ENCODE results near the gene TUBGCP6.

The TUBGCP6 gene

DNA sequence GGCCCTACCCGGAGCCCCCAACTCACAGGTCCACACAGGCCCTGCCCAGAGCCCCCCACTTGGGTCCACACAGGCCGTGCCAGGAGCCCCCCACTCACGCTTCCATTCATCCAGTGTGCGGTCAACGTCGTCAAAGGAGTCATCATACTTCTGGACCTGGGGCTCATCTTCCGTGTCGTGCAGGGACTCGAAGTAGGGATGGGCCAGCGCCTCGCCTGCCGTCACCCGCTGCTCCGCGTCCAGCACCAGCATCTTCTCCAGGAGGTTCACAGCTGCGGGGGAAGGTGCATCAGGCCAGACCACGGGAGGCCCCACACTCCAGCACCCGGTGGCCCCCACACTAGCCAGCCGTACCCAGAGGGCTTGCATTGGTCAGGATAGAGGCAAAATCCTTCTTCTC lies 10.3 kb upstream of the TUBGCP6 start:
- no peak overlapping the region for H3K4me3 ChIP-seq (ENCODE audit: low read depth, low read length)
- no peak for DNase-seq (ENCODE audit: low read depth)
- TF ChIP-seq POLR2A (IDR thresholded peaks at IDR 0.05; ENCODE audit: extremely low read depth, insufficient read length) (no peak), MYC (IDR thresholded peaks at IDR 0.05; ENCODE audit: low read depth, low read length) (no peak)
- TF ChIP-seq, protein P1, sequence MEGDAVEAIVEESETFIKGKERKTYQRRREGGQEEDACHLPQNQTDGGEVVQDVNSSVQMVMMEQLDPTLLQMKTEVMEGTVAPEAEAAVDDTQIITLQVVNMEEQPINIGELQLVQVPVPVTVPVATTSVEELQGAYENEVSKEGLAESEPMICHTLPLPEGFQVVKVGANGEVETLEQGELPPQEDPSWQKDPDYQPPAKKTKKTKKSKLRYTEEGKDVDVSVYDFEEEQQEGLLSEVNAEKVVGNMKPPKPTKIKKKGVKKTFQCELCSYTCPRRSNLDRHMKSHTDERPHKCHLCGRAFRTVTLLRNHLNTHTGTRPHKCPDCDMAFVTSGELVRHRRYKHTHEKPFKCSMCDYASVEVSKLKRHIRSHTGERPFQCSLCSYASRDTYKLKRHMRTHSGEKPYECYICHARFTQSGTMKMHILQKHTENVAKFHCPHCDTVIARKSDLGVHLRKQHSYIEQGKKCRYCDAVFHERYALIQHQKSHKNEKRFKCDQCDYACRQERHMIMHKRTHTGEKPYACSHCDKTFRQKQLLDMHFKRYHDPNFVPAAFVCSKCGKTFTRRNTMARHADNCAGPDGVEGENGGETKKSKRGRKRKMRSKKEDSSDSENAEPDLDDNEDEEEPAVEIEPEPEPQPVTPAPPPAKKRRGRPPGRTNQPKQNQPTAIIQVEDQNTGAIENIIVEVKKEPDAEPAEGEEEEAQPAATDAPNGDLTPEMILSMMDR (IDR thresholded peaks at IDR 0.05; ENCODE audit: low read depth, low read length) = no peak
- TF ChIP-seq, protein P2, sequence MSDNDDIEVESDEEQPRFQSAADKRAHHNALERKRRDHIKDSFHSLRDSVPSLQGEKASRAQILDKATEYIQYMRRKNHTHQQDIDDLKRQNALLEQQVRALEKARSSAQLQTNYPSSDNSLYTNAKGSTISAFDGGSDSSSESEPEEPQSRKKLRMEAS (IDR thresholded peaks at IDR 0.05; ENCODE audit: low read depth, low read length) = no peak

DNA sequence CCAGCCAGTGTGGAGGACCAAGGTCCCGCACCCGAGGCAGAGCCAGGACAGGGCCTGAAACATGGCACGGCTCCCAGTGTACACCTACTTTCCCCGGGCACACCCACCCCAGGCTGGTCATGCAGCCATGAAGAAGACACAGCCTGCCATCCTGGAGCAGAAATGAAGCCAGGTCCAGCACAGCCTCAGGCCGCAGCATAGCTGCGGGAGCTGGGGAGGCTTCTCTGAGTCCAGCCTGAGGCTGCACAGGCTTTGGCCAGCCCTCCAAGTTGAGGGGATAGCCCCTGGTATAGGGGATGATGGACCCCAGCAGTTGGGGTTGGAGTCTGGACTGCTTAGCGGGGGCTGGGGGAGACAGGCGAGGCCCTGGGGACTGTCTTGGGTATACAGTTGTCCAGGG lies 9.1 kb upstream of the TUBGCP6 start:
- no peak overlapping the region for H3K4me3 ChIP-seq (ENCODE audit: low read depth, low read length)
- no peak for DNase-seq (ENCODE audit: low read depth)
- TF ChIP-seq, protein P2 (IDR thresholded peaks at IDR 0.05; ENCODE audit: low read depth, low read length) = no peak
- TF ChIP-seq MYC (IDR thresholded peaks at IDR 0.05; ENCODE audit: low read depth, low read length) = no peak
- no peak for TF ChIP-seq POLR2A (IDR thresholded peaks at IDR 0.05; ENCODE audit: extremely low read depth, insufficient read length)
- TF ChIP-seq, protein P1 (IDR thresholded peaks at IDR 0.05; ENCODE audit: low read depth, low read length) = no peak

DNA sequence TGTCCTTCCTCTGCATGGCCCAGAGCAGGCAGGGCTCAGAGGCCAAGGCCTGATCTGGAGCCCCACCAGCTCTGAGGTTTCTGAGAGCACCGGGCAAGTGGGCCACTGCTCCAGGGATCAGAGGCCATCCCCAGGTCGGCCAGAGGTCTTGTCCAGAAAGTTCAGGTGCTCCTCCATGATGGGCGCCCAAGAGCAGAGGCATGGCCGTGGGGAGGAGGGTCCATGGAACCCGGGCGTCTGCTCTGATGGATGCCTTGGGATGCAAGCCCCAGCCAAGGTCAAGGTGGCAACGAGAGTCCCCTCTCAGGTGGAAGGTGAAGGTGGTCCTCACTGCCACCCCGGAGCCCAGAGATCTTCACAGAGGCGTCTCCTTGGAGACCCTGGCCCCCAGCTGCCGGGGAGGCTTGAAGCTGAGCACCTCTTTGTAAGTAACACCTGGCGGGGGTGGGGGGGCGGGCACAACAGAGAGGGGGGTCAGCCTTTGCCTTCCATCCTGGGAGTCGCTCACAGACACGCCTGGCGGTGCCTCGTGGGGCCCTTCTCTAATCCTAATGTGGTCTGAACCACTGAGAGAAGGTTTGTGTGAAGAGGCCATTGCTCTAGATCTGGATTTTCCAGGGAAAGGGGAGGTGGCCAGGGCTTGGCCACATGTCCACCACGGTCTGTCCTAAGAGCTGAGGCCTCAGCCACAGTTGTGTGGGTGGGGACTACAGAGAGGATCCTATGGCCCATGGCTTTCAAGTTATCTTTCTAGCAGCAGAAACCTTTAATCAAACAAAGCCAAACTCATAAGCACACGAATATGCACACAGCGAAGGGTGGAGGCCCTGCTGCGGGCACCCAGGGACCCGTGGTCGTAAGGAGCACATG lies 8.5 kb upstream of the TUBGCP6 start:
- TF ChIP-seq, protein P2 (IDR thresholded peaks at IDR 0.05; ENCODE audit: low read depth, low read length) = no peak
- TF ChIP-seq MYC (IDR thresholded peaks at IDR 0.05; ENCODE audit: low read depth, low read length) (no peak), POLR2A (IDR thresholded peaks at IDR 0.05; ENCODE audit: extremely low read depth, insufficient read length) (no peak)
- TF ChIP-seq, protein P1 (IDR thresholded peaks at IDR 0.05; ENCODE audit: low read depth, low read length) = no peak
- DNase-seq (ENCODE audit: low read depth) = no peak
- no peak overlapping the region for H3K4me3 ChIP-seq (ENCODE audit: low read depth, low read length)

DNA sequence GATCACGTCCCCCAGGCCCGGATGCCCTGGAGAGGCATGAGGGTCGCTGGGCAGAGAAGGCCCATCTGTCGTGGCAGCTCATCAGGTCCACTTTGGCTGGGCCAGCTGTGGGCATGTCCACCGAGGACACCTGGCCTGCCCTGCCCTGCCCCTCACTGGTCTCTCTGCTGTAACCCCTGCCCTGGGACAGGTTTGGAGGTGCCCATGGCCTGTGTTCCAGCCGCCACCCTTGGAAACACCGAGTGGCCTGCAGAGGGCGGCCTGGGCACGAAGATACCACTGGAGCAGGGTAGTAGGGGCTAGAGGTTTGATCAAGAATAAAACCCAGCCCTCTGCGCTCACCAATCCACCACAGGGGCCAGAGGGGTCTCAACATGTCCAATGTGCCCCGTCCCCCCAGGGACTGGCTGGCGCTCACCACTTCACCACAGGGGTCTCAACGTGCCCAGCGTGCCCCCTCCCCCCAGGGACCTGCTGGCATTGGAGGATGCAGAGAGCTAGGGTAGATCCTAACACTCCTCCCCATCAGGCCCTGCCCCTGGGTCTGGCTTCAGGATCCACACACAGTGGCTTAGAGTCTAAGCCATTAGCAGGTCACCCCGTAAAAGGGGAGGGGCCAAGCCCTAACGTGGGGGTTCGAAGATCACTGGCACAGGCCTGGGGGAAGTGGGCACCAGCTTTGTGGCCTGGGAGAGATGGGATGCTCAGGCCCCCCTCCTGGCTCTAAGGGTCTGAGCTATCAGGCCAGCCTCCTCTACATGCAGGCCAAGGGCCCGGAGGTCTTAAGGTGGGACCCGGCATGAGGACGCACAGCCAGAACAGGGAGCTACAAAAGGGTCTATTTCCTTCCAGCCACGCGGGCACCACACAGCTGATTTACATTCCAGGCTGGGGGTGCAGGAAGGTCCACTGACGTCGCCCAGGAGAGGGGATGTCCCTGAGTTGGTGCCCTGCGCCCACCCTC lies 7.5 kb upstream of the TUBGCP6 start:
- no peak overlapping the region for H3K4me3 ChIP-seq (ENCODE audit: low read depth, low read length)

More for the DNA sequence above, 7.5 kb upstream of the TUBGCP6 start:
- TF ChIP-seq, protein P2 (IDR thresholded peaks at IDR 0.05; ENCODE audit: low read depth, low read length) = no peak
- TF ChIP-seq MYC (IDR thresholded peaks at IDR 0.05; ENCODE audit: low read depth, low read length) (no peak), POLR2A (IDR thresholded peaks at IDR 0.05; ENCODE audit: extremely low read depth, insufficient read length) (no peak)
- TF ChIP-seq, protein P1 (IDR thresholded peaks at IDR 0.05; ENCODE audit: low read depth, low read length) = peak; percentile 64
- DNase-seq (ENCODE audit: low read depth) = peak; percentile 78
